HG03342 (cell line): Measurements from ENCODE around the gene MYO9B.

Experiments
- ATAC-seq: cut with Tn5 transposase; IDR thresholded peaks from one replicate; pipeline ENCODE4 v1.9.1; 2021; ENCODE audit warnings: mild to moderate bottlenecking, moderate library complexity; ENCODE audit not compliant: unreplicated experiment

MYO9B gene

GRCh38 chr19:17058236-17058635, 17.3 kb upstream of the MYO9B start:
- no peak for ATAC-seq

DNA sequence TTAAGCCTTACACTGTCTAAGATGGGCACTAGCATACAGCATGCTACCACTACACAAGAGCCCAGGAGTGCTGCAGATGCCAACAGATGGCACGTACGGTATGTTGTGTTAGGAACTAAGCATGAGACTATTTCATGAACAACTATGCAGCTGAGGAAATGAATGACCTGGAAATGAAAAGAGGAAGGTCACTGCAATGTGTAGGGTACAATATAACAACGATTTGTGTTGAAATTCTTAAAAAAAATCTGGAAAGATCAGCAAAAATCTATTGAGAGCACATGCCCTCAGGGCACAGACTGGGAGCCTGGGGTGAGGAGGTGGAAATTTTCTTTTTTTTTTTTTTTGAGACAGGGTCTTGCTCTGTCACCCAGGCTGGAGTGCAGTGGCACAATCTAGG, 14.8 kb upstream of the MYO9B start:
- ATAC-seq = no peak

- ATAC-seq = no peak
Measured at GRCh38 chr19:17061205-17061604, 14.4 kb upstream of the MYO9B start.

- ATAC-seq = no peak
Measured at GRCh38 chr19:17061691-17062090, 13.9 kb upstream of the MYO9B start.

- ATAC-seq = no peak
Measured at GRCh38 chr19:17063428-17063827, 12.1 kb upstream of the MYO9B start.

DNA sequence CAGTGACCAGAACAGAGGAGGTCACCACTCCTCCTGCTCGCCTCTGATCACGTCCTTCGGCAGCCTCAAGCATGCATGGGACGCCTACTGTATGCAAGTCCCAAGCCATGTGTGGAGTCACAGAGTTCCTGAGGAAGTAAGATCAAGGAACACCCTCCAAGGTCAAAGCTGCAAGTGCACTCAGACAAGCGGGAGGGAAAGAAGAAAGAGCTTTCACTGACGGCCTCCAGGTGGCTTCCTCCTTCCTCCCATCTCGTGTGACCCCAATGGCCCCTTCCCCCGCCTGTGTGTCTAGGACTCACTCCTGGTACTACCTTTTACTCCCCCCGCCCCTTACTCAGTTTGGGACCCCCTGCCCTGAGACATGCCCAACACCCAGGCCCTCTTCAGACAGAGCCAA, 6.4 kb upstream of the MYO9B start:
- no peak for ATAC-seq

DNA sequence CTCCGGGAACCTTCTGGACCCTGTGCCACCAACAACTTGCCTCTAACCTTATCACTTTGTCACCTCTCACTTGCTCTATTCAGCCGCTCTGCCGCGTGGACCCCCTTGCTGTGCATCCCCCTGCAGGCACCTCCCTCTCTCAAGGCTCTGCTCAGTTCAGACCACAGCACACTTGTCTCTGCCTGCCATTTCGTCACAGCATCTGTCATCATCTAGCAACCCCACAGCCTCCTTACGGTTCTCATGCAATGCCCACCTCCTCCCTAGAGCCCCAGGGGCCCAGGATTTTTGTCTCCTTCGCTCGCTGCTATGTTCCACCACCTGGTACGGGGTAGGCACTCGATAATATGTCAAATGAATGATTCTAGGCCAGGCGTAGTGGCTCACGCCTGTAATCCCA, 5.2 kb upstream of the MYO9B start:
- ATAC-seq = no peak

- no peak for ATAC-seq
Measured at GRCh38 chr19:17070912-17071311, 4.7 kb upstream of the MYO9B start.

DNA sequence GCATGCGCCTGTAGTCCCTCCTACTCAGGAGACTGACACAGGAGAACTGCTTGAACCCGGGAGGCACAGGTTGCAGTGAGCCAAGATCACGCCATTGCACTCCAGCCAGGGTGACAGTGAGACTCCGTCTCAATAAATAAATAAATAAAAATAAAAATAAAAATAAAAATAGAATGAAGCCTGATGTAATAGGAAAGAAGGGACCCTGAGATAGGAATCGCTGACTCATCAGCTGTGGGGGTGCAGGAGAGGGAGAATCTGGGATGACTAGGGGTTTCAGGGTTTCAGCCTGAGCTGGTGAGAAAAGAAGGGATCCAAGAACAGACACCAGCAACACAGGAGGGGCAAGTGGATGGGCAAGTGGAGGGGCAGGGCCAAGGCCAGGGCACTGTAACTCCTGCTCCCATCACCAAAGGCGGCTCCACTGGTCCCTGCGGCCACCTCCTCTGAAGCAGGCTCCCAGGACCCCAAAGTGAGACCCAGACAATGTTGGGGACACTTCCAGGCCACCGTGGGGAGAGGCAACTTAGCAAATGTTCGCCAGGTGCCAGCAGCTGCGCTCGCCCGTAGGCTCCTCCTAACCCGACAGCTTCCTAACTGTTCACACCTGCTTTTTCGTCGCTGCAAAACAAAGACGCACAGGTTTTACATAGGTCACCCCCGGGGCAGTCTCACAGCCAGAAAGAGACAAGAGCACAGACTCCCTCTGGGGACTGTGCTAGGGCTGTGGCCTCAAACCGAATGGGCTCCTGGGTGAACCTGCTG, 1.5 kb upstream of the MYO9B start:
- no peak for ATAC-seq

- no peak for ATAC-seq
Measured at GRCh38 chr19:17074634-17075034, 943 bp upstream of the MYO9B start.

DNA sequence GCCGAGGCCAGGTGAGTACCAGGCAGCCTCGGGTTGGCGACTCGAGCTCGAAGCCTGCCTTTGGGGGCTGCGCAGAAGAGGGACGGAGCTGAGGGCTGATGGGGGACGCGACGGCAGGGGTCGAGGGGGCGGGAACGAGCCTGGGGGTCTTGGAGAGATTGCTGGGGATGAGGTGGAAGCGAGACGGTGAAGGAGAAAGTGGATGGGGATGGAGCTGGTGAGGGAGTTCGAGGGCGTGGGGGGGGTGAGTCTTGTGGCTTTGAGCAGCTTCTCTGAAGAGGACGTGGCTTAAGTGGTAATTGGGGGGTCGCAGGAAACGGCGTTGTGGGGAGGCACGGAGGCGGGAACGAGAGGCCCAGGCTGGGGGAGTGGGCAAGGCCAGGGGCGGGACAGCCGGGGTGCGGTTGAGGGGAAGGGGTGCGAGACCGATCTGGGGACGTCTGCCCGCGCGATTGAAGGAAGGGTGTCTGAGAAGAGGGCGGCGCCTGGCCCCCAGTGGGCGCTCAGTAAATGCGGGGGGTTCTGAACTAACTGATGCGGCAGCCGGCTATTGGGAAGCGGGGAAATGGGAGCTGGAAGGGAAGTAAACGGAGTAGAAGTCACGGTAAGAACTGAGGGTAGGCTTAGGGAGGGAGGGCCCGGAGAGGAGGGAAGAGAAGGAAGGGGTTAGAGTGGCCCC, 426 bp downstream of the MYO9B start:
- no peak for ATAC-seq

DNA sequence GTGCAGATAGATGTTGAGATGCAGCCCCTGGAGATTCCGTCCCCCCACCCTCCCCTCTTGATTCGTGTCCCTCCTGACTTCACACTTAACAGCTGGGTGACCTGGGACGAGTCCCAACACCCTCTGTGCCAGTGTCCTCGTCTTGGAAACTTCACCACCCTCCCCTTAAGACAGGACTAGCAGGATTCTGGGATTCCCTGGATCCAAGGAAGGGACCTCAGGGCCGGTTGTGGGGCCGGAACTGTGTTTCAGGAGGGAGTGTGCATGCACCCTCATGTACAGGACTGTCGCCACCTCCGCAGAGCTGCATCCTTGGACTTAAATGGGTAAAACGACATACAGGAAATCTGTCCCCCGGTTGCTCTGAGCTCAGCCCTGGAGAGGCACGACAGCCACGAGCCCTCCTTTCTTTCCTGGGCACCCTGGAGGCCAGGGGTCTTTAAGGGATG, 990 bp downstream of the MYO9B start:
- ATAC-seq = no peak

DNA sequence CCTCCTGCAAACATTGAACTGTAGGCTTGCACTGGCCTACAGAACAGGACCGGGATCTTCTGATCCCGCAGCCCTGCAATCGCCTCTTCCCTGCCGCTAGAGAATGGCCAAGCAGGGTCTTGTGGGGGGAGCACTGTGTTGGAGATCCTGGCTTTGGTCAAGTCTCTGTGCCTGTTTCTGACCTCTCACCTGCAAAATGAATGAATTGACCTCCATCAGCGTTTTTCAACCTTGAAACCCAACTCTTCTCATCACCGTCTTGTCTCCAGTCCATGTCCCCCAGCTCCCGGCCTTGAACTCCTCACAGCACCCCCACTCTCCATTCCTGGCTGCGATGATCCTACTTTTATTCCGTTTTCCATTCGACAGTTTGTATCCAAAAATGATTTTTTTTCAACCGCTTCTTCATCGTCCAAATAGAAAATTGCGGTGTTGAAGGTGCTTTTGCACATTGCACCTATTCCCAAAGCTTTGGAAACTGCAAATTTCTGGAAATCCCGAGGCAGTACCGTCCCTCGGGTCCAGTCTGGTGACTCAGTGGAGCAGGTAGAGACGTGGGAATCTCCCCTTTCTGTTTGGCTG, 2.0 kb downstream of the MYO9B start:
- ATAC-seq = no peak

- ATAC-seq = no peak
Measured at GRCh38 chr19:17078036-17078919, 2.7 kb downstream of the MYO9B start.

GRCh38 chr19:17078920-17079709, 3.5 kb downstream of the MYO9B start:
- ATAC-seq = no peak

DNA sequence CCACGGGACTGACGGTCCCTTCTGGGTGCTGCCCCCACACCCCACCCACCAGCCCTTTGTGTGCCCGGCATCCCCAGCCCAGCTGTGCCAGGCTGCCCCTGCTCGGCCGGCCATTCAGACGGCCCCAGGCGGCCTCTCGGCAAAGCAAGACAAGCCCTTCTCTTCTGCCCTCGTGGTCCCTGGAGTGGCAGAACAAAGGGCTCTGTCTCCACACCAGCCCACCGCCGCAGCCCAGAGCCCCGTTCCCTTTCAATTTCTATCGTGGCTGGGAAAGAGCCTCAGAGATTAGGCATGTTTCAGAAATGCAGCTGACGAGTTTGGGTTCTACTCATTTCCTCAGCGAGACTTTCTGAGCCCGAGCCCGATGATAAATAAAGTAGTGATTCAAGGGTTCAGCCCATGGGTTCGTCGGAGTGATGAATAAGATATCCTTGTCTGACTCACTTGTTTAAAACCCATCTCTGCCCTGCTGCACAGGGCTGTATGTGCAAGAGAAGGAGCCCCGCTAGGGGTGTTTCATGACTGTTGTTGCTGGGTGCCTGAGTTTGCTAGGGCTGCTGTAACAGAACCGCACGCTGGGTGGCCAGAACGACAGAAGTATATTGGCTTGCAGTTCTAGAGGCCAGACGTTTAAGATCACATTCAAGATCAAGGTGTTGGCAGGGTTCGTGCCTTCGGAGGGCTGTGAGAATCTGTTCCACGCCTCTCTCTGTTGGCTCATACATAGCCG, 4.3 kb downstream of the MYO9B start:
- ATAC-seq = no peak

- ATAC-seq = no peak
Measured at GRCh38 chr19:17080440-17080801, 4.8 kb downstream of the MYO9B start.

GRCh38 chr19:17081672-17082630, 6.4 kb downstream of the MYO9B start:
- no peak for ATAC-seq

DNA sequence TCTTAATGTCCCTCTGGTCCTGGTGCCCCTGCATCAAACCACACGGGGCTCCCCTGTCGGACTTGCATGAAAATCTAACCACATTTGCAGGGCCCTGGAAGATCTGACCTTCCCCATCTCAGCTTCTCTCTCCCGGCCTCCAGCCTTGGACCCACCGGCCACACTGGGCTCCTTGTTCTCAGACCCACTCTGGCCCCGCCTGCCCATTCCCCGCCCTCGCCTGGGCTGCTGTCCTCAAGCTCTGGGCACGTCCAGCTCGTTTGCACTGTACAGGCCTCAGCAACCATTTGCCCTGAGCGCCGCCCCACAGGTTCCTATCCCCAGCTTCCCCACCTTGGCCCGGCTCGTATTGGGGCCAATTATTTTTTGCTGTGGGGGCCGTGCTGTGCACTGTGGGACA, 10.5 kb downstream of the MYO9B start:
- no peak for ATAC-seq
